Glutamatergic neuron (in vitro differentiated cells): ENCODE measurements around the gene MYD88. TPM values are rescaled to one million over a fixed set of nuclear protein-coding genes. Genes with fewer than 3 reads are reported as not detected.

Experiments used
- DNase-seq: peaks from one replicate; pipeline ENCODE4 v3.0.0; 2022
- H3K27ac Mint-ChIP-seq: one replicate; pipeline ENCODE4 v1.8.0; 2020; ENCODE audit warnings: mild to moderate bottlenecking, mixed read lengths, inconsistent platforms; ENCODE audit not compliant: unreplicated experiment
- H3K27me3 Mint-ChIP-seq: one replicate; pipeline ENCODE4 v1.8.0; 2020; ENCODE audit warnings: mild to moderate bottlenecking, moderate library complexity, mixed read lengths, inconsistent platforms; ENCODE audit not compliant: unreplicated experiment
- H3K36me3 Mint-ChIP-seq: one replicate; pipeline ENCODE4 v1.8.0; 2020; ENCODE audit warnings: mild to moderate bottlenecking, mixed read lengths, inconsistent platforms; ENCODE audit not compliant: unreplicated experiment
- H3K4me1 Mint-ChIP-seq: one replicate; pipeline ENCODE4 v1.8.0; 2020; ENCODE audit warnings: mild to moderate bottlenecking, low read depth, mixed read lengths, inconsistent platforms; ENCODE audit not compliant: unreplicated experiment
- H3K4me3 Mint-ChIP-seq: one replicate; pipeline ENCODE4 v1.8.0; 2020; ENCODE audit warnings: mild to moderate bottlenecking, mixed read lengths, inconsistent platforms; ENCODE audit not compliant: unreplicated experiment
- H3K9me3 Mint-ChIP-seq: one replicate; pipeline ENCODE4 v1.8.0; 2020; ENCODE audit warnings: mild to moderate bottlenecking, moderate library complexity, mixed read lengths, inconsistent platforms; ENCODE audit not compliant: unreplicated experiment
- total RNA-seq: library from RNA; stranded (reverse); fragmentation: NEBNext Ultra II Directional; extraction: Animal tissue kit (Norgen Biotek cat#: 25700); gene quantifications from one replicate; pipeline ENCODE4 v1.2.1, GENCODE V29; 2021; ENCODE audit not compliant: unreplicated experiment
- TF ChIP-seq, protein P1 (sequence below): fragments of 200-600 bp; sonication (generic); IDR thresholded peaks from one replicate; pipeline ENCODE4 v1.5.0; 2021; ENCODE audit not compliant: partially characterized antibody, unreplicated experiment

MYD88 gene
- total RNA-seq, 1 donor from 2014 or later, result 58.0 TPM

DNA sequence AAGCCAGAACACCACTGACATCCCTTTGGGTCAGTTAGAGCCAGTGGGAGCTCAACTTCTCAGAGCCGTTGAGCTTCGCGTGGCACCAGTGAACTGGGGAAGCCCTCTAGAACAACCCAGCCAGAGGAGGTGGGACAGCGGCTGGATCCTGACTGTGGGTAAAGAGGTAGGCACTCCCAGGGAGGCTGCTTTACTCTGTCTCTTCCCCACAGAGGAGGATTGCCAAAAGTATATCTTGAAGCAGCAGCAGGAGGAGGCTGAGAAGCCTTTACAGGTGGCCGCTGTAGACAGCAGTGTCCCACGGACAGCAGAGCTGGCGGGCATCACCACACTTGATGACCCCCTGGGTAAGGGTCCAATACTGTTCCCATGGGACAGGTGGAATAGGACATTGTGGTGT, 1.2 kb downstream of the MYD88 start:
- DNase-seq, result no peak
- H3K36me3 Mint-ChIP-seq, result no peaks in the 10 kb centered on the region
- H3K27ac Mint-ChIP-seq, result peak overlapping the region; percentile 94
- peak overlapping the region; percentile 93 for H3K4me3 Mint-ChIP-seq
- H3K9me3 Mint-ChIP-seq, result peaks cover 19% of the 10 kb centered on the region
- H3K27me3 Mint-ChIP-seq, result peaks cover 18% of the 10 kb centered on the region
- H3K4me1 Mint-ChIP-seq, result peaks cover 15% of the 10 kb centered on the region
- TF ChIP-seq, protein P1, sequence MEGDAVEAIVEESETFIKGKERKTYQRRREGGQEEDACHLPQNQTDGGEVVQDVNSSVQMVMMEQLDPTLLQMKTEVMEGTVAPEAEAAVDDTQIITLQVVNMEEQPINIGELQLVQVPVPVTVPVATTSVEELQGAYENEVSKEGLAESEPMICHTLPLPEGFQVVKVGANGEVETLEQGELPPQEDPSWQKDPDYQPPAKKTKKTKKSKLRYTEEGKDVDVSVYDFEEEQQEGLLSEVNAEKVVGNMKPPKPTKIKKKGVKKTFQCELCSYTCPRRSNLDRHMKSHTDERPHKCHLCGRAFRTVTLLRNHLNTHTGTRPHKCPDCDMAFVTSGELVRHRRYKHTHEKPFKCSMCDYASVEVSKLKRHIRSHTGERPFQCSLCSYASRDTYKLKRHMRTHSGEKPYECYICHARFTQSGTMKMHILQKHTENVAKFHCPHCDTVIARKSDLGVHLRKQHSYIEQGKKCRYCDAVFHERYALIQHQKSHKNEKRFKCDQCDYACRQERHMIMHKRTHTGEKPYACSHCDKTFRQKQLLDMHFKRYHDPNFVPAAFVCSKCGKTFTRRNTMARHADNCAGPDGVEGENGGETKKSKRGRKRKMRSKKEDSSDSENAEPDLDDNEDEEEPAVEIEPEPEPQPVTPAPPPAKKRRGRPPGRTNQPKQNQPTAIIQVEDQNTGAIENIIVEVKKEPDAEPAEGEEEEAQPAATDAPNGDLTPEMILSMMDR, result no peak

- H3K9me3 Mint-ChIP-seq, result peaks cover 15% of the 10 kb centered on the region
- peak overlapping the region; percentile 93 for H3K4me3 Mint-ChIP-seq
- H3K36me3 Mint-ChIP-seq, result no peaks in the 10 kb centered on the region
- H3K27ac Mint-ChIP-seq, result no peak overlapping the region
- TF ChIP-seq, protein P1, result no peak
- peaks cover 15% of the 10 kb centered on the region for H3K27me3 Mint-ChIP-seq
- no peak for DNase-seq
- peaks cover 10% of the 10 kb centered on the region for H3K4me1 Mint-ChIP-seq
Observed at GRCh38 chr3:38140326-38141172, 2.1 kb downstream of the MYD88 start.

DNA sequence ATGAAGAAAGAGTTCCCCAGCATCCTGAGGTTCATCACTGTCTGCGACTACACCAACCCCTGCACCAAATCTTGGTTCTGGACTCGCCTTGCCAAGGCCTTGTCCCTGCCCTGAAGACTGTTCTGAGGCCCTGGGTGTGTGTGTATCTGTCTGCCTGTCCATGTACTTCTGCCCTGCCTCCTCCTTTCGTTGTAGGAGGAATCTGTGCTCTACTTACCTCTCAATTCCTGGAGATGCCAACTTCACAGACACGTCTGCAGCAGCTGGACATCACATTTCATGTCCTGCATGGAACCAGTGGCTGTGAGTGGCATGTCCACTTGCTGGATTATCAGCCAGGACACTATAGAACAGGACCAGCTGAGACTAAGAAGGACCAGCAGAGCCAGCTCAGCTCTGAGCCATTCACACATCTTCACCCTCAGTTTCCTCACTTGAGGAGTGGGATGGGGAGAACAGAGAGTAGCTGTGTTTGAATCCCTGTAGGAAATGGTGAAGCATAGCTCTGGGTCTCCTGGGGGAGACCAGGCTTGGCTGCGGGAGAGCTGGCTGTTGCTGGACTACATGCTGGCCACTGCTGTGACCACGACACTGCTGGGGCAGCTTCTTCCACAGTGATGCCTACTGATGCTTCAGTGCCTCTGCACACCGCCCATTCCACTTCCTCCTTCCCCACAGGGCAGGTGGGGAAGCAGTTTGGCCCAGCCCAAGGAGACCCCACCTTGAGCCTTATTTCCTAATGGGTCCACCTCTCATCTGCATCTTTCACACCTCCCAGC, 2.9 kb downstream of the MYD88 start:
- TF ChIP-seq, protein P1, result no peak
- H3K4me3 Mint-ChIP-seq, result peak overlapping the region; percentile 64
- DNase-seq, result no peak
- H3K9me3 Mint-ChIP-seq, result peaks cover 11% of the 10 kb centered on the region
- H3K36me3 Mint-ChIP-seq, result peaks cover 4% of the 10 kb centered on the region
- peaks cover 11% of the 10 kb centered on the region for H3K27me3 Mint-ChIP-seq
- no peak overlapping the region for H3K27ac Mint-ChIP-seq
- peaks cover 7% of the 10 kb centered on the region for H3K4me1 Mint-ChIP-seq

DNA sequence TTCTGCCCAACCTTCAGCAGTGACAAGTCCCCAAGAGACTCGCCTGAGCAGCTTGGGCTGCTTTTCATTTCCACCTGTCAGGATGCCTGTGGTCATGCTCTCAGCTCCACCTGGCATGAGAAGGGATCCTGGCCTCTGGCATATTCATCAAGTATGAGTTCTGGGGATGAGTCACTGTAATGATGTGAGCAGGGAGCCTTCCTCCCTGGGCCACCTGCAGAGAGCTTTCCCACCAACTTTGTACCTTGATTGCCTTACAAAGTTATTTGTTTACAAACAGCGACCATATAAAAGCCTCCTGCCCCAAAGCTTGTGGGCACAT, 3.5 kb downstream of the MYD88 start:
- H3K27me3 Mint-ChIP-seq, result peaks cover 11% of the 10 kb centered on the region
- H3K4me1 Mint-ChIP-seq, result peaks cover 7% of the 10 kb centered on the region
- DNase-seq, result no peak
- peaks cover 9% of the 10 kb centered on the region for H3K36me3 Mint-ChIP-seq
- peaks cover 9% of the 10 kb centered on the region for H3K9me3 Mint-ChIP-seq
- TF ChIP-seq, protein P1, result no peak
- H3K4me3 Mint-ChIP-seq, result no peak overlapping the region
- H3K27ac Mint-ChIP-seq, result no peak overlapping the region

- DNase-seq, result no peak
- TF ChIP-seq, protein P1, result no peak
- Mint-ChIP-seq H3K4me1 (peaks cover 6% of the 10 kb centered on the region), H3K36me3 (peaks cover 9% of the 10 kb centered on the region), H3K4me3 (no peak overlapping the region), H3K9me3 (peaks cover 6% of the 10 kb centered on the region), H3K27ac (no peak overlapping the region), H3K27me3 (peaks cover 10% of the 10 kb centered on the region)
Observed at GRCh38 chr3:38142959-38143358, 4.5 kb downstream of the MYD88 start.
